Mesenchymal stem cell (in vitro differentiated cells and primary cell): Measurements from ENCODE around the gene FBP1.

Experiments
- DNase-seq: peaks from one replicate; pipeline ENCODE4 v3.0.0-alpha.2; 2013
- H2AFZ ChIP-seq: one replicate; pipeline ENCODE4 v1.6.1; 2013; ENCODE audit warnings: low read depth, mild to moderate bottlenecking, control low read depth, inconsistent platforms, low read length, moderate library complexity
- H2AK5ac ChIP-seq: 2 replicates; pipeline ENCODE4 v1.6.1; 2013; ENCODE audit warnings: low read length, moderate library complexity, mild to moderate bottlenecking, inconsistent platforms; ENCODE audit not compliant: severe bottlenecking
- H2BK120ac ChIP-seq: one replicate; pipeline ENCODE4 v1.6.1; 2013; ENCODE audit warnings: low read depth, mild to moderate bottlenecking, inconsistent platforms, low read length, moderate library complexity
- H2BK12ac ChIP-seq, 2 experiments: one replicate each; pipeline ENCODE4 v1.6.1; 2013; ENCODE audit warnings: inconsistent platforms in 2 of 2, low read length in 2 of 2, mild to moderate bottlenecking in 2 of 2, moderate library complexity in 2 of 2, control low read depth in 1 of 2
- H2BK15ac ChIP-seq: one replicate; pipeline ENCODE4 v1.6.1; 2013; ENCODE audit warnings: mild to moderate bottlenecking, low read depth, inconsistent platforms; ENCODE audit not compliant: poor library complexity, severe bottlenecking
- H2BK5ac ChIP-seq: 2 replicates; pipeline ENCODE4 v1.6.1; 2013; ENCODE audit warnings: low read depth, mild to moderate bottlenecking, low read length, control low read depth, inconsistent platforms; ENCODE audit not compliant: poor library complexity, severe bottlenecking
- H3K14ac ChIP-seq, 2 experiments: one replicate each; pipeline ENCODE4 v1.6.1; 2013; ENCODE audit warnings: inconsistent platforms in 2 of 2, low read length in 2 of 2, control low read depth in 1 of 2, mild to moderate bottlenecking in 1 of 2, moderate library complexity in 1 of 2
- H3K18ac ChIP-seq, 2 experiments: one replicate each; pipeline ENCODE4 v1.6.1; 2013; ENCODE audit warnings: inconsistent platforms in 2 of 2, low read length in 2 of 2, control low read depth in 1 of 2, low read depth in 1 of 2, mild to moderate bottlenecking in 1 of 2
- H3K23ac ChIP-seq, 2 experiments: one replicate each; pipeline ENCODE4 v1.6.1; 2013; ENCODE audit warnings: inconsistent platforms in 2 of 2, low read length in 2 of 2, mild to moderate bottlenecking in 2 of 2, moderate library complexity in 2 of 2, control low read depth in 1 of 2
- H3K27ac ChIP-seq: 2 replicates; pipeline ENCODE4 v1.5.1; 2013; ENCODE audit warnings: mild to moderate bottlenecking, moderate library complexity, low read length, control low read depth, inconsistent platforms; ENCODE audit not compliant: poor library complexity, severe bottlenecking
- H3K27me3 ChIP-seq, 2 experiments: 2 replicates each; pipeline versions ENCODE4 v1.6.1 to v1.7.0; 2013; ENCODE audit warnings: low read length in 2 of 2, mild to moderate bottlenecking in 2 of 2, moderate library complexity in 2 of 2, control low read depth in 1 of 2, inconsistent platforms in 1 of 2; ENCODE audit not compliant: control insufficient read depth in 1 of 2, insufficient read depth in 1 of 2
- H3K36me3 ChIP-seq, 2 experiments: 2 replicates each; pipeline versions ENCODE4 v1.6.1 to v1.7.0; 2013; ENCODE audit warnings: low read length in 2 of 2, control low read depth in 1 of 2, inconsistent platforms in 1 of 2, low read depth in 1 of 2, mild to moderate bottlenecking in 1 of 2; ENCODE audit not compliant: insufficient read depth in 2 of 2, control insufficient read depth in 1 of 2
- H3K4ac ChIP-seq, 2 experiments: one replicate each; pipeline ENCODE4 v1.6.1; 2013; ENCODE audit warnings: inconsistent platforms in 2 of 2, low read length in 2 of 2, mild to moderate bottlenecking in 2 of 2, moderate library complexity in 2 of 2, control low read depth in 1 of 2, low read depth in 1 of 2
- H3K4me1 ChIP-seq: 2 replicates; pipeline ENCODE4 v1.6.1; 2013; ENCODE audit warnings: low read depth, low read length, control low read depth; ENCODE audit not compliant: control insufficient read depth, insufficient read depth
- H3K4me2 ChIP-seq: 2 replicates; pipeline ENCODE4 v1.6.1; 2013; ENCODE audit warnings: low read length, mild to moderate bottlenecking, inconsistent platforms; ENCODE audit not compliant: poor library complexity, severe bottlenecking
- H3K4me3 ChIP-seq, 2 experiments: 2 replicates each; pipeline versions ENCODE4 v1.5.1 to v1.7.0; 2013; ENCODE audit warnings: low read length in 2 of 2, mild to moderate bottlenecking in 2 of 2, control low read depth in 1 of 2, low read depth in 1 of 2; ENCODE audit not compliant: insufficient read depth in 1 of 2
- H3K79me1 ChIP-seq: replicated peaks from 2 replicates; pipeline ENCODE4 v1.6.1; 2013; ENCODE audit warnings: mild to moderate bottlenecking, control low read depth, low read length, inconsistent platforms; ENCODE audit not compliant: poor library complexity, severe bottlenecking
- H3K9ac ChIP-seq: 2 replicates; pipeline ENCODE4 v1.7.0; 2013; ENCODE audit warnings: mild to moderate bottlenecking, low read length, moderate library complexity
- H3K9me3 ChIP-seq: 2 replicates; pipeline ENCODE4 v1.7.0; 2013; ENCODE audit warnings: mild to moderate bottlenecking, low read length; ENCODE audit not compliant: control insufficient read depth
- H4K8ac ChIP-seq: one replicate; pipeline ENCODE4 v1.6.1; 2013; ENCODE audit warnings: inconsistent platforms, mild to moderate bottlenecking, low read length, moderate library complexity
- H4K91ac ChIP-seq: one replicate; pipeline ENCODE4 v1.6.1; 2013; ENCODE audit warnings: mild to moderate bottlenecking, low read length, inconsistent platforms
- WGBS: methylation state at CpG from one replicate; pipeline ENCODE4 v1.1.7; 2013; ENCODE audit warnings: mixed read lengths; 5-methylcytosine and 5-hydroxymethylcytosine counted together

FBP1 gene

DNA sequence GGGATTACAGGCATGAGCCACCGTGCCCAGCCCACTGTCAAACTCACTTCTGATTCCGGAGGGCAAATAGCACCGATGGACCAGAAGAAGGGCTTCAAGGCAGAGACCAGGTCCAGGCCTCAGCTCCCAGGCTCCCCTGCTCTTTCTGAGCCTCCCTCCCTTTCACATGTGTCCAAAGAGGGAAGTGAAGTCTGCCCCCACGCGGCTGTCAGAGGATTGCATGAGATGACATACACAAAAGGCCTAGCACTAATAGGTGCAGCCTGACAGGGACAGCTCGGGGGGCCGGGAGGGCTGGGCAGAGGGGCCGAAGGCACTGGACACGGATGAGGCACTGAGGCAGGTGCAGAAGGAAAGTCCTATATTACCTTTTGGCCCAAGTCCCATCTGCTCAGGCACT lies 16.1 kb downstream of the FBP1 start:
- Histone ChIP-seq H2BK15ac (no peak overlapping the region), H2AK5ac (no peak overlapping the region), H3K27ac (no peak overlapping the region), H4K91ac (no peak overlapping the region), H2AFZ (no peak overlapping the region), H3K36me3 (no peaks in the 10 kb centered on the region), H3K9ac (no peak overlapping the region), H3K27me3 (peaks cover 0 to 17% of the 10 kb centered on the region in 2 experiments), H3K14ac (no peak overlapping the region), H2BK120ac (no peak overlapping the region), H3K4me3 (no peak overlapping the region), H4K8ac (no peak overlapping the region), H3K4ac (no peak overlapping the region), H3K18ac (peak overlapping the region in 1 of 2 experiments; percentile 21), H3K4me1 (peaks cover 5% of the 10 kb centered on the region), H3K79me1 (no peaks in the 10 kb centered on the region), H3K4me2 (no peak overlapping the region), H2BK5ac (no peak overlapping the region), H2BK12ac (no peak overlapping the region), H3K9me3 (no peaks in the 10 kb centered on the region), H3K23ac (no peak overlapping the region)
- WGBS, result 46% methylated on average over 9 of the region's 9 CpGs
- peak; percentile 43 for DNase-seq

DNA sequence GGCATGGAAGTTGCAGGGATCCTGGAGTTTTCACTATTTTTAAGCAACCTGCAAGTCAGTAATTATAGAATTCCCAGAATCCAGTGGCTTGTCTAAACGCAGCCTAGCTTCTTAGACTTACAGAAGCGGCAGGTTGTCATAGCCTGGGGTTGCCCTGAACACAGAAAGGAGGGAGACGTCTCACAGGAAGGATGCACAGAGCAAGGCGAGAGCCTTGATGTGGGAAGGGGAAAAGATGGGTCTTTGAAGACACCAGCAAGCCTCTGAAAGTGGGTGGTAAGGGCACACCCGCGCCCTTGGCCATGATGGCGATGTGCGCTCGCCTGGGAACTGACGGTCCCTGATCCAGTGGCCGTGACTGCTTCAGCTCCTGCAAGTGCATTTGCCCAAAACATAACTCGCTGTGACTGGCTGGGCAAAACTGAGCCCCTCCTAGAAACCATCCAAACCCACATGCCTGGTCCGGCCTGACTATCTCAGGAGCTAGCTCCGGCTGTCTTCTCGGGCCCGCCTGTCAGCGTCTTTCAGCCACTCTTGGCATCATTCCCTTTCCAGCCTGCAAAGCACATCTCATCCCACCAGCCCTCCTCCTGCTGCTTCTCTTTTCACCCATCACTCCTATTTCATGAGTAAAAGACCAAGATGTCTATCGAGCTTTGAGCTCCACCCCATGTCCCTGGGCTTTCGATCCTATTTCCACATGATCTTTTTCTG lies 17.1 kb downstream of the FBP1 start:
- Histone ChIP-seq H4K8ac (no peak overlapping the region), H3K4me1 (peaks cover 5% of the 10 kb centered on the region), H2BK12ac (no peak overlapping the region), H3K27ac (no peak overlapping the region), H2BK120ac (no peak overlapping the region), H3K79me1 (no peaks in the 10 kb centered on the region), H2BK5ac (no peak overlapping the region), H3K4me2 (no peak overlapping the region), H3K9ac (no peak overlapping the region), H3K36me3 (no peaks in the 10 kb centered on the region), H3K9me3 (no peaks in the 10 kb centered on the region), H4K91ac (no peak overlapping the region), H3K14ac (no peak overlapping the region), H2AFZ (no peak overlapping the region), H3K27me3 (peaks cover 0 to 12% of the 10 kb centered on the region in 2 experiments), H3K18ac (no peak overlapping the region), H2BK15ac (no peak overlapping the region), H3K4ac (no peak overlapping the region), H2AK5ac (no peak overlapping the region), H3K4me3 (no peak overlapping the region), H3K23ac (no peak overlapping the region)
- DNase-seq, result no peak
- 94% methylated on average over 19 of the region's 19 CpGs for WGBS

DNA sequence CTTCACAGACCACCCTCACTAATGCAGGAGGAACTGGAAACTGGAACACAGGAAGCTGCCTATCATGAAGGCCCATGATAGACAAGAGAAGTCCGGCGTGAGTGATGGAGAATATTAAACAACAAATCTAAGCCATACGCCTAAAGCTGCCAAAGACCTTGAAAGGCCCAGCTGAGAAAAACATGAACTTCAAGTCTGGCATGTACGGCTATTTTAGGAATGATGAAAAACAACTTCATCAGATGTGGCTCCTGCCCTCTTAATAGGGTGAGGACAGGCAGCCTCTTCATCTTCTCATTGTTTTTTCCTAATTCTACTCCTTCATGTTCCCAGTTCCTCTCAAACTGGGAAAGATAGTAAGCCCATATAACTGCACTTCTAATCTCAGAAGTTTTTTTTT lies 20.3 kb downstream of the FBP1 start:
- Histone ChIP-seq H3K9ac (no peak overlapping the region), H4K8ac (no peak overlapping the region)
- 90% methylated on average over 4 of the region's 4 CpGs for WGBS

DNA sequence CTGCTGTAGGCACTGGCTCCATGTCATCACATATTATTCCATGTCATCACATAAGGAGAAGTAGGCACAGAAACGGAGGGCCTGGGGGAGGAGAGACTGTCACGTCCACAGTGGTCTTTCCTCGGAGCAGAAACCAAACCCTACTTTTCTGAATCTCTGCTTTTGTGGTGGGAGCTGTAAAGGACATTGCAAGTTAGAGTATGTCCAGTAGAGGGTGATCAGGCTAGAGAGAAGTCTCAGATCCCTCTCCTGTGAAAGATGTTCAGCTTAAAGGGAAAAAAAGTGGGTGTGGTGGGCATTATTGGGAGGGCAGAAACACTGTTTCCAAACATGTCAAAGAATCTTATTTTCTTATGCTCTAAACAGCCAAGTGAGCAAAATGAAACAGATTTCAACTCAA lies 26.3 kb downstream of the FBP1 start:
- Histone ChIP-seq H2AFZ (no peak overlapping the region), H2BK15ac (no peak overlapping the region), H3K27ac (no peak overlapping the region), H3K4ac (no peak overlapping the region), H3K79me1 (no peaks in the 10 kb centered on the region), H3K9ac (no peak overlapping the region), H3K27me3 (peaks cover 14 to 15% of the 10 kb centered on the region in 2 experiments), H3K23ac (no peak overlapping the region), H3K14ac (no peak overlapping the region), H4K8ac (no peak overlapping the region), H3K9me3 (no peaks in the 10 kb centered on the region), H2BK5ac (no peak overlapping the region), H3K4me3 (no peak overlapping the region), H3K18ac (no peak overlapping the region), H3K4me2 (no peak overlapping the region), H3K4me1 (peaks cover 1% of the 10 kb centered on the region), H2AK5ac (no peak overlapping the region), H4K91ac (no peak overlapping the region), H3K36me3 (no peaks in the 10 kb centered on the region), H2BK12ac (no peak overlapping the region), H2BK120ac (no peak overlapping the region)
- no peak for DNase-seq
- WGBS, result 84% methylated on average over 3 of the region's 3 CpGs

More for the DNA sequence above, 20.3 kb downstream of the FBP1 start:
- Histone ChIP-seq H3K27ac (no peak overlapping the region), H2BK120ac (no peak overlapping the region), H2BK15ac (no peak overlapping the region), H3K4me3 (no peak overlapping the region), H2BK5ac (no peak overlapping the region), H3K4me1 (no peaks in the 10 kb centered on the region), H3K4me2 (no peak overlapping the region), H3K9me3 (no peaks in the 10 kb centered on the region), H3K4ac (no peak overlapping the region), H3K23ac (no peak overlapping the region), H3K18ac (no peak overlapping the region), H2AK5ac (no peak overlapping the region), H3K36me3 (no peaks in the 10 kb centered on the region), H3K79me1 (no peaks in the 10 kb centered on the region), H3K14ac (no peak overlapping the region), H3K27me3 (peaks cover 0 to 3% of the 10 kb centered on the region in 2 experiments), H2AFZ (no peak overlapping the region), H2BK12ac (no peak overlapping the region), H4K91ac (no peak overlapping the region)
- no peak for DNase-seq
